ENCODE results near the gene RHBDD1.

The RHBDD1 gene

DNA sequence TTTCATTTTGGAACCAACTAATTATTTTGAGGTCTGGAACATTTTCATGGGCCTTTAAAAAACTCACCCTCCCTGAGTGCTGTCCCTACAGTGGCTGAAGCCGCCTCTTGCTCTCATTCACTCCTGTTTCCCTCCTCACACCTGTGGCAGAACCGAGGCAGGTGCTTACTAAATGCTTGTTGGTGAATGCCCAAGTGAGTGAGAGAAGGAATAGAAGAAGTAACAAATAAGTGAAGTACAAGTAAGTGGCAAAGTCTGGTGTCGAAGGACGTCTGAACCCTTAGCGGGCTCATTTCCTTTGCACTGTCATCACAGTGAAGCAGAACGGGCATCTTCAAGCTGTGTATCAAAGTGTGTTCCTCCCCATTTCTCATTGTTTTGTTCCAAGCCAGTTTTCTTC lies 135.2 kb downstream of the RHBDD1 start:
- Histone ChIP-seq H3K27ac (ENCODE audit: low read depth, low read length) (no peak overlapping the region), H3K79me2 (ENCODE audit: control insufficient read depth, insufficient read depth, low read length, poor library complexity) (peaks cover 1% of the 10 kb centered on the region), H2AK5ac (ENCODE audit: low read length) (no peak overlapping the region), H3K14ac (ENCODE audit: low read length) (no peak overlapping the region), H3K79me1 (ENCODE audit: low read length) (peaks cover 10% of the 10 kb centered on the region), H2AFZ (ENCODE audit: insufficient read depth, low read length, poor library complexity) (no peak overlapping the region), H2BK12ac (ENCODE audit: low read length) (no peak overlapping the region), H4K12ac (ENCODE audit: low read depth, low read length) (no peak overlapping the region), H3K18ac (ENCODE audit: low read length) (no peak overlapping the region), H3K9me3 (ENCODE audit: insufficient read depth, low read depth, low read length) (peaks cover 4% of the 10 kb centered on the region), H4K8ac (ENCODE audit: low read depth, low read length) (no peak overlapping the region), H2BK5ac (ENCODE audit: low read depth, low read length, poor library complexity) (no peak overlapping the region), H3K4me1 (ENCODE audit: control insufficient read depth in 1 of 2, insufficient read depth in 2 of 2, low read length in 2 of 2) (peaks cover 8 to 11% of the 10 kb centered on the region in 2 experiments), H3K9ac (ENCODE audit: low read length) (no peak overlapping the region), H3K4me3 (ENCODE audit: low read depth, low read length) (no peak overlapping the region), H3K4ac (ENCODE audit: low read depth, low read length) (no peak overlapping the region), H4K91ac (ENCODE audit: low read depth, low read length) (no peak overlapping the region), H3K27me3 (ENCODE audit: insufficient read depth, low read length) (no peaks in the 10 kb centered on the region), H3K36me3 (ENCODE audit: control insufficient read depth in 1 of 2, insufficient read depth in 2 of 2, low read length in 2 of 2) (peaks cover 0 to 2% of the 10 kb centered on the region in 2 experiments), H3K4me2 (ENCODE audit: low read length) (no peak overlapping the region), H3K23ac (ENCODE audit: low read length) (no peak overlapping the region), H2BK120ac (ENCODE audit: insufficient read depth, low read length, poor library complexity) (no peak overlapping the region)
- no peak for DNase-seq
- no CpG with 5 or more reads among the region's 6 CpGs for WGBS (ENCODE audit: extremely low coverage, insufficient coverage, insufficient read length)

GRCh38 chr2:226971770-226972169 lies 135.9 kb downstream of the RHBDD1 start:
- no peak overlapping the region for H4K91ac ChIP-seq (ENCODE audit: low read depth, low read length)
- WGBS (ENCODE audit: extremely low coverage, insufficient coverage, insufficient read length), result no CpG with 5 or more reads among the region's 4 CpGs
- H3K27me3 ChIP-seq (ENCODE audit: insufficient read depth, low read length), result no peaks in the 10 kb centered on the region
- peaks cover 9 to 11% of the 10 kb centered on the region in 2 experiments for H3K4me1 ChIP-seq (ENCODE audit: control insufficient read depth in 1 of 2, insufficient read depth in 2 of 2, low read length in 2 of 2)
- DNase-seq, result no peak
- no peak overlapping the region for H3K4me3 ChIP-seq (ENCODE audit: low read depth, low read length)
- H2AFZ ChIP-seq (ENCODE audit: insufficient read depth, low read length, poor library complexity), result no peak overlapping the region
- H3K79me1 ChIP-seq (ENCODE audit: low read length), result peaks cover 12% of the 10 kb centered on the region
- H3K4me2 ChIP-seq (ENCODE audit: low read length), result no peak overlapping the region
- no peak overlapping the region for H2BK120ac ChIP-seq (ENCODE audit: insufficient read depth, low read length, poor library complexity)
- H3K27ac ChIP-seq (ENCODE audit: low read depth, low read length), result no peak overlapping the region
- no peak overlapping the region for H3K23ac ChIP-seq (ENCODE audit: low read length)
- H3K9me3 ChIP-seq (ENCODE audit: insufficient read depth, low read depth, low read length), result peaks cover 4% of the 10 kb centered on the region
- no peak overlapping the region for H3K4ac ChIP-seq (ENCODE audit: low read depth, low read length)
- no peak overlapping the region for H4K8ac ChIP-seq (ENCODE audit: low read depth, low read length)
- H2BK12ac ChIP-seq (ENCODE audit: low read length), result no peak overlapping the region
- no peak overlapping the region for H3K9ac ChIP-seq (ENCODE audit: low read length)
- no peak overlapping the region for H3K14ac ChIP-seq (ENCODE audit: low read length)
- H2BK5ac ChIP-seq (ENCODE audit: low read depth, low read length, poor library complexity), result no peak overlapping the region
- no peak overlapping the region for H4K12ac ChIP-seq (ENCODE audit: low read depth, low read length)
- H3K36me3 ChIP-seq (ENCODE audit: control insufficient read depth in 1 of 2, insufficient read depth in 2 of 2, low read length in 2 of 2), result peaks cover 0 to 2% of the 10 kb centered on the region in 2 experiments
- peaks cover 1% of the 10 kb centered on the region for H3K79me2 ChIP-seq (ENCODE audit: control insufficient read depth, insufficient read depth, low read length, poor library complexity)
- H2AK5ac ChIP-seq (ENCODE audit: low read length), result no peak overlapping the region
- H3K18ac ChIP-seq (ENCODE audit: low read length), result no peak overlapping the region

DNA sequence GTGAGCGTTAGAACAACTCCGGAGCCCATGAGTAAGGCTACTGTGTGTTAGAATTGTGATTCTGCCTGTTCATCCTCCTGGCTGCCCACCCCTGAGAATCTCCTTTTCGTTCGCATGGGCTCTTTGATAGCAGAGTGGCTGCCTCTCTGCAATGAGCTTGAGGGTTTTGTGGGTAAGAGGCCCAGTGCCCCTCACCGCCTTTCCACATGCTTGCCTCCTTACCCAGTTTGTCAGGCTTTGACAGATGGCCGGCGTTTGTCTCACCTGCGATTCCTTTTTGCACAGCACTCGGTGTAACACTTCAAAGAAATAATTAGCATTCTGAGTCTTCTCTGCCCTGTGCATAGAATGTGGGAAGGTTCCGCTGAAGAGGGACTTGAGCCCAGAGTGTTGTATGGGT lies 138.0 kb downstream of the RHBDD1 start:
- no peak for DNase-seq
- Histone ChIP-seq H3K9ac (ENCODE audit: low read length) (no peak overlapping the region), H4K8ac (ENCODE audit: low read depth, low read length) (no peak overlapping the region), H4K91ac (ENCODE audit: low read depth, low read length) (no peak overlapping the region), H3K4me1 (ENCODE audit: control insufficient read depth in 1 of 2, insufficient read depth in 2 of 2, low read length in 2 of 2) (peaks cover 10 to 12% of the 10 kb centered on the region in 2 experiments), H2BK120ac (ENCODE audit: insufficient read depth, low read length, poor library complexity) (no peak overlapping the region), H2AK5ac (ENCODE audit: low read length) (no peak overlapping the region), H2BK5ac (ENCODE audit: low read depth, low read length, poor library complexity) (no peak overlapping the region), H3K9me3 (ENCODE audit: insufficient read depth, low read depth, low read length) (peaks cover 5% of the 10 kb centered on the region), H3K27me3 (ENCODE audit: insufficient read depth, low read length) (no peaks in the 10 kb centered on the region), H3K4ac (ENCODE audit: low read depth, low read length) (no peak overlapping the region), H2AFZ (ENCODE audit: insufficient read depth, low read length, poor library complexity) (no peak overlapping the region), H3K79me2 (ENCODE audit: control insufficient read depth, insufficient read depth, low read length, poor library complexity) (peaks cover 1% of the 10 kb centered on the region), H3K4me3 (ENCODE audit: low read depth, low read length) (no peak overlapping the region), H2BK12ac (ENCODE audit: low read length) (peak overlapping the region; percentile 5), H4K12ac (ENCODE audit: low read depth, low read length) (no peak overlapping the region), H3K27ac (ENCODE audit: low read depth, low read length) (no peak overlapping the region), H3K79me1 (ENCODE audit: low read length) (peaks cover 12% of the 10 kb centered on the region), H3K18ac (ENCODE audit: low read length) (no peak overlapping the region), H3K14ac (ENCODE audit: low read length) (peak overlapping the region; percentile 35), H3K4me2 (ENCODE audit: low read length) (no peak overlapping the region), H3K23ac (ENCODE audit: low read length) (no peak overlapping the region), H3K36me3 (ENCODE audit: control insufficient read depth in 1 of 2, insufficient read depth in 2 of 2, low read length in 2 of 2) (peaks cover 0 to 2% of the 10 kb centered on the region in 2 experiments)
- WGBS (ENCODE audit: extremely low coverage, insufficient coverage, insufficient read length), result no CpG with 5 or more reads among the region's 10 CpGs

GRCh38 chr2:226977775-226978190 lies 141.9 kb downstream of the RHBDD1 start:
- H3K9ac ChIP-seq (ENCODE audit: low read length), result no peak overlapping the region

More at GRCh38 chr2:226977775-226978190, 141.9 kb downstream of the RHBDD1 start:
- H2AK5ac ChIP-seq (ENCODE audit: low read length), result no peak overlapping the region
- no peak overlapping the region for H4K8ac ChIP-seq (ENCODE audit: low read depth, low read length)
- H2BK120ac ChIP-seq (ENCODE audit: insufficient read depth, low read length, poor library complexity), result no peak overlapping the region
- no peak overlapping the region for H3K27ac ChIP-seq (ENCODE audit: low read depth, low read length)
- no peak overlapping the region for H4K91ac ChIP-seq (ENCODE audit: low read depth, low read length)
- H3K79me1 ChIP-seq (ENCODE audit: low read length), result peaks cover 7% of the 10 kb centered on the region
- no CpG with 5 or more reads among the region's 2 CpGs for WGBS (ENCODE audit: extremely low coverage, insufficient coverage, insufficient read length)
- H2BK5ac ChIP-seq (ENCODE audit: low read depth, low read length, poor library complexity), result no peak overlapping the region
- no peak overlapping the region for H2AFZ ChIP-seq (ENCODE audit: insufficient read depth, low read length, poor library complexity)
- no peaks in the 10 kb centered on the region for H3K27me3 ChIP-seq (ENCODE audit: insufficient read depth, low read length)
- no peak overlapping the region for H3K18ac ChIP-seq (ENCODE audit: low read length)
- H3K4me2 ChIP-seq (ENCODE audit: low read length), result no peak overlapping the region
- H3K23ac ChIP-seq (ENCODE audit: low read length), result no peak overlapping the region
- no peak overlapping the region for H3K4me3 ChIP-seq (ENCODE audit: low read depth, low read length)
- H3K9me3 ChIP-seq (ENCODE audit: insufficient read depth, low read depth, low read length), result peaks cover 5% of the 10 kb centered on the region
- DNase-seq, result peak; percentile 20 to 72
- no peak overlapping the region for H2BK12ac ChIP-seq (ENCODE audit: low read length)
- H3K36me3 ChIP-seq (ENCODE audit: control insufficient read depth in 1 of 2, insufficient read depth in 2 of 2, low read length in 2 of 2), result peaks cover 0 to 2% of the 10 kb centered on the region in 2 experiments
- H3K14ac ChIP-seq (ENCODE audit: low read length), result no peak overlapping the region
- no peak overlapping the region for H4K12ac ChIP-seq (ENCODE audit: low read depth, low read length)
- H3K4ac ChIP-seq (ENCODE audit: low read depth, low read length), result no peak overlapping the region
- peaks cover 1% of the 10 kb centered on the region for H3K79me2 ChIP-seq (ENCODE audit: control insufficient read depth, insufficient read depth, low read length, poor library complexity)
- H3K4me1 ChIP-seq (ENCODE audit: control insufficient read depth in 1 of 2, insufficient read depth in 2 of 2, low read length in 2 of 2), result peaks cover 8 to 9% of the 10 kb centered on the region in 2 experiments
